Transverse colon (tissue), 4 donors: ENCODE results near the gene ANTKMT. TPM values are rescaled to one million over a fixed set of nuclear protein-coding genes. Genes with fewer than 3 reads are reported as not detected.

Experiments used
- DNase-seq: peaks from one replicate; pipeline ENCODE4 v3.0.0-alpha.2; 2019
- H3K27ac ChIP-seq, 4 donors: fragments of 200-600 bp; sonication (generic); 2 replicates each; pipeline ENCODE4 v1.5.1; 2016 to 2018; ENCODE audit warnings: inconsistent platforms in 4 of 4
- H3K27me3 ChIP-seq: fragments of 200-600 bp; sonication (generic); 2 replicates; pipeline ENCODE4 v1.5.1; 2017; ENCODE audit warnings: inconsistent platforms
- H3K36me3 ChIP-seq, 4 donors: fragments of 200-600 bp; sonication (generic); 2 replicates each; pipeline ENCODE4 v1.5.1; 2017 to 2019; ENCODE audit warnings: inconsistent platforms in 4 of 4
- H3K4me1 ChIP-seq, 4 donors: fragments of 200-600 bp; sonication (generic); 2 replicates each; pipeline ENCODE4 v1.5.1; 2017 to 2020; ENCODE audit warnings: inconsistent platforms in 4 of 4
- H3K4me3 ChIP-seq, 4 donors: fragments of 200-600 bp; sonication (generic); 1 replicate in 1 of 4; 2 replicates in 3 of 4; pipeline versions ENCODE4 v1.5.1 to v1.6.1; 2017 to 2019; ENCODE audit warnings: inconsistent platforms in 4 of 4
- H3K9me3 ChIP-seq, 2 donors: fragments of 200-600 bp; sonication (generic); 2 replicates each; pipeline ENCODE4 v1.5.1; 2017 to 2019; ENCODE audit warnings: inconsistent platforms in 2 of 2
- CTCF ChIP-seq, 5 experiments: fragments of 200-600 bp in 3 of 5; fragments of 450-650 bp in 2 of 5; sonication (generic) in 3 of 5; IDR thresholded peaks; 1 replicate in 2 of 5; 2 replicates in 3 of 5; pipeline ENCODE4 v1.5.1; 2016 to 2017; ENCODE audit warnings: antibody characterized with exemption in 5 of 5, inconsistent platforms in 3 of 5, mild to moderate bottlenecking in 2 of 5, moderate library complexity in 1 of 5
- EP300 ChIP-seq: sonication (generic); formaldehyde crosslinking; IDR thresholded peaks from one replicate; pipeline ENCODE4 v1.6.1; 2017; ENCODE audit warnings: antibody characterized with exemption, low read depth
- POLR2A ChIP-seq: fragments of 450-650 bp; IDR thresholded peaks from one replicate; pipeline ENCODE4 v1.6.1; 2016; ENCODE audit warnings: antibody characterized with exemption, mild to moderate bottlenecking, moderate library complexity
- POLR2AphosphoS5 ChIP-seq, 3 donors: sonication (generic); formaldehyde crosslinking; IDR thresholded peaks; one replicate each; pipeline ENCODE4 v1.6.1; 2016; ENCODE audit warnings: antibody characterized with exemption in 3 of 3
- WGBS, 2 donors: methylation state at CpG; one replicate each; pipeline ENCODE4 v1.1.5; 2018; ENCODE audit warnings: low coverage in 1 of 2; 5-methylcytosine and 5-hydroxymethylcytosine counted together
- in situ Hi-C, 4 donors: fragments of 200-750 bp; cut with MboI; loops; one replicate each; pipeline versions ENCODE4 v1.15.0 to v1.15.1; 2017; ENCODE audit warnings: low sequenced_read_pairs in 3 of 4, low pct_ligation_motif_present in 1 of 4, low pct_unique_long_range_greater_than_20kb in 1 of 4
- intact Hi-C: fragments of 100-400 bp; cut with DNase I; formaldehyde crosslinking; loops from one replicate; pipeline ENCODE4 v1.15.1; 2023; ENCODE audit warnings: low total_unique reads
- total RNA-seq, 4 donors: library from RNA; depleted of rRNA; stranded (reverse); fragments of >200 nt; gene quantifications; one replicate each; pipeline ENCODE4 v1.1.0, GENCODE V29; 2016

The ANTKMT gene
- total RNA-seq, 4 donors from 2014 or later: 19.7 to 53.0 (median 38.2) TPM

- peaks cover 0 to 2% (median 0%) of the 10 kb centered on the region in 4 donors for H3K4me1 ChIP-seq
- WGBS, 2 donors: 80% methylated on average over 11 of the region's 13 CpGs; no CpG with 5 or more reads in 1 of the 2 donors
- intact Hi-C loops: no loop called here
- H3K27ac ChIP-seq: no peak overlapping the region
- H3K4me3 ChIP-seq: no peak overlapping the region
- no peak for DNase-seq
- in situ Hi-C loops: no loop called here
- H3K27me3 ChIP-seq: peaks cover 24% of the 10 kb centered on the region
- TF ChIP-seq POLR2AphosphoS5 (IDR thresholded peaks at IDR 0.05) (no peak), EP300 (no peak), CTCF (IDR thresholded peaks at IDR 0.05) (no peak), POLR2A (no peak)
- H3K9me3 ChIP-seq: no peaks in the 10 kb centered on the region
- no peaks in the 10 kb centered on the region for H3K36me3 ChIP-seq
Measured at GRCh38 chr16:746637-747036, 25.7 kb downstream of the ANTKMT start.

GRCh38 chr16:747978-748746 lies 27.2 kb downstream of the ANTKMT start:
- H3K9me3 ChIP-seq: no peaks in the 10 kb centered on the region
- WGBS, 2 donors: 78% methylated on average over 39 of the region's 39 CpGs; no CpG with 5 or more reads in 1 of the 2 donors
- H3K4me1 ChIP-seq: no peaks in the 10 kb centered on the region
- peaks cover 39% of the 10 kb centered on the region for H3K27me3 ChIP-seq
- H3K4me3 ChIP-seq: no peak overlapping the region
- TF ChIP-seq POLR2A: no peak
- no peak for TF ChIP-seq EP300
- intact Hi-C loops (no loop called here), in situ Hi-C loops (no loop called here)
- DNase-seq: no peak
- no peaks in the 10 kb centered on the region for H3K36me3 ChIP-seq
- no peak overlapping the region for H3K27ac ChIP-seq

GRCh38 chr16:749010-749409 lies 28.1 kb downstream of the ANTKMT start:
- Histone ChIP-seq H3K27me3 (peaks cover 44% of the 10 kb centered on the region), H3K4me3 (no peak overlapping the region), H3K27ac (no peak overlapping the region), H3K36me3 (no peaks in the 10 kb centered on the region), H3K4me1 (no peaks in the 10 kb centered on the region), H3K9me3 (no peaks in the 10 kb centered on the region)
- in situ Hi-C loops (no loop called here), intact Hi-C loops (no loop called here)
- no peak for DNase-seq
- TF ChIP-seq POLR2AphosphoS5 (IDR thresholded peaks at IDR 0.05): no peak
- no peak for TF ChIP-seq EP300
- TF ChIP-seq CTCF (IDR thresholded peaks at IDR 0.05): no peak
- 74% methylated on average over 4 to 6 of the region's 6 CpGs for WGBS, 2 donors

- WGBS, 2 donors: 65 to 70% methylated on average over 2 to 9 of the region's 9 CpGs
- Histone ChIP-seq H3K27ac (no peak overlapping the region), H3K27me3 (peaks cover 58% of the 10 kb centered on the region), H3K9me3 (no peaks in the 10 kb centered on the region), H3K4me3 (no peak overlapping the region), H3K4me1 (no peaks in the 10 kb centered on the region), H3K36me3 (no peaks in the 10 kb centered on the region)
- no peak for DNase-seq
- intact Hi-C loops (no loop called here), in situ Hi-C loops (no loop called here)
- TF ChIP-seq POLR2A (no peak), EP300 (no peak), POLR2AphosphoS5 (IDR thresholded peaks at IDR 0.05) (no peak), CTCF (IDR thresholded peaks at IDR 0.05) (no peak)
Measured at GRCh38 chr16:750485-750884, 29.5 kb downstream of the ANTKMT start.
